Esophagus muscularis mucosa (tissue), 4 donors: Measurements from ENCODE around the gene DAB2IP. TPM values are rescaled to one million over a fixed set of nuclear protein-coding genes. Genes with fewer than 3 reads are reported as not detected.
A peak's percentile ranks its signal among the peaks of the same experiment; 100 is the strongest.

Experiments
- DNase-seq: peaks from one replicate; pipeline ENCODE4 v3.0.0-alpha.2; 2017; ENCODE audit errors: extremely low spot score
- H3K27ac ChIP-seq, 4 donors: fragments of 200-600 bp; sonication (generic); replicated peaks in 1 of 4; 1 replicate in 3 of 4; 2 replicates in 1 of 4; pipeline ENCODE4 v1.5.1; 2016 to 2019; ENCODE audit warnings: mild to moderate bottlenecking in 1 of 4
- H3K27me3 ChIP-seq, 4 donors: fragments of 200-600 bp; sonication (generic); one replicate each; pipeline versions ENCODE4 v1.5.1 to v1.6.0; 2016 to 2019
- H3K36me3 ChIP-seq, 4 donors: fragments of 200-600 bp; sonication (generic); one replicate each; pipeline ENCODE4 v1.5.1; 2016 to 2019
- H3K4me1 ChIP-seq, 4 donors: fragments of 200-600 bp; sonication (generic); one replicate each; pipeline ENCODE4 v1.5.1; 2016 to 2019
- H3K4me3 ChIP-seq, 4 donors: fragments of 200-600 bp; sonication (generic); 1 replicate in 2 of 4; 2 replicates in 2 of 4; pipeline ENCODE4 v1.5.1; 2016 to 2019; ENCODE audit warnings: mild to moderate bottlenecking in 4 of 4, moderate library complexity in 1 of 4
- H3K9me3 ChIP-seq, 4 donors: fragments of 200-600 bp; sonication (generic); 1 replicate in 3 of 4; 2 replicates in 1 of 4; pipeline ENCODE4 v1.5.1; 2016 to 2019
- CTCF ChIP-seq, 3 experiments: fragments of 200-600 bp in 2 of 3; fragments of 450-650 bp in 1 of 3; sonication (generic) in 2 of 3; IDR thresholded peaks; one replicate each; pipeline ENCODE4 v1.5.1; 2017 to 2019; ENCODE audit warnings: antibody characterized with exemption in 3 of 3, mild to moderate bottlenecking in 2 of 3, moderate library complexity in 1 of 3
- EP300 ChIP-seq: sonication (generic); formaldehyde crosslinking; IDR thresholded peaks from one replicate; pipeline ENCODE4 v1.6.1; 2017; ENCODE audit warnings: antibody characterized with exemption
- POLR2A ChIP-seq: fragments of 450-650 bp; IDR thresholded peaks from one replicate; pipeline ENCODE4 v1.6.1; 2017; ENCODE audit warnings: antibody characterized with exemption, moderate library complexity, mild to moderate bottlenecking, low read depth
- POLR2AphosphoS5 ChIP-seq, 2 donors: sonication (generic); formaldehyde crosslinking; IDR thresholded peaks; one replicate each; pipeline ENCODE4 v1.6.1; 2017; ENCODE audit warnings: antibody characterized with exemption in 2 of 2
- WGBS: methylation state at CpG from one replicate; pipeline ENCODE4 v1.1.5; 2018; 5-methylcytosine and 5-hydroxymethylcytosine counted together
- intact Hi-C: fragments of 100-400 bp; cut with DNase I; formaldehyde crosslinking; loops from one replicate; pipeline ENCODE4 v1.15.1; 2023
- total RNA-seq, 4 donors: library from RNA; depleted of rRNA; stranded (reverse); fragments of >200 nt; gene quantifications; one replicate each; pipeline versions ENCODE4 v1.1.0 to v1.2.1, GENCODE V29; 2016

DAB2IP gene
- total RNA-seq, 4 donors from 2014 or later, result 41.7 to 102 (median 62.4) TPM

- no peak overlapping the region for H3K4me3 ChIP-seq
- H3K9me3 ChIP-seq, result no peaks in the 10 kb centered on the region
- intact Hi-C loops, result loop anchor here (5.0 kb wide), 2 partner anchors 137 to 173 kb away; no protein-coding TSS in a partner anchor
- peaks cover 0 to 4% (median 0%) of the 10 kb centered on the region in 4 donors for H3K36me3 ChIP-seq
- no peaks in the 10 kb centered on the region for H3K27me3 ChIP-seq
- DNase-seq, result no peak
- no peak overlapping the region for H3K27ac ChIP-seq
- peaks cover 36 to 58% (median 50%) of the 10 kb centered on the region in 4 donors for H3K4me1 ChIP-seq
- TF ChIP-seq POLR2AphosphoS5 (IDR thresholded peaks at IDR 0.05) (no peak), POLR2A (no peak), CTCF (IDR thresholded peaks at IDR 0.05) (no peak), EP300 (no peak)
- WGBS, result 92% methylated on average over 9 of the region's 9 CpGs
These were observed 38.2 kb downstream of the DAB2IP start for GRCh38 chr9:121689461-121690157.

- intact Hi-C loops, result no loop called here
- Histone ChIP-seq H3K4me3 (no peak overlapping the region), H3K27me3 (no peaks in the 10 kb centered on the region), H3K27ac (peak overlapping the region in 3 of 4 donors; percentile 46 to 56 (median 52)), H3K4me1 (peaks cover 35 to 57% (median 49%) of the 10 kb centered on the region in 4 donors), H3K36me3 (peaks cover 0 to 4% (median 0%) of the 10 kb centered on the region in 4 donors), H3K9me3 (no peaks in the 10 kb centered on the region)
- DNase-seq, result no peak
- TF ChIP-seq EP300 (no peak), CTCF (IDR thresholded peaks at IDR 0.05) (no peak), POLR2A (no peak), POLR2AphosphoS5 (IDR thresholded peaks at IDR 0.05) (no peak)
- 89% methylated on average over 3 of the region's 8 CpGs for WGBS
These were observed 38.9 kb downstream of the DAB2IP start for GRCh38 chr9:121690316-121690715.

- Histone ChIP-seq H3K27me3 (no peaks in the 10 kb centered on the region), H3K9me3 (no peaks in the 10 kb centered on the region), H3K27ac (peak overlapping the region in 3 of 4 donors; percentile 46 to 56 (median 52)), H3K4me3 (no peak overlapping the region), H3K4me1 (peaks cover 35 to 57% (median 49%) of the 10 kb centered on the region in 4 donors), H3K36me3 (peaks cover 0 to 4% (median 0%) of the 10 kb centered on the region in 4 donors)
- WGBS, result 100% methylated on average over 1 of the region's 1 CpG
- no peak for DNase-seq
- TF ChIP-seq CTCF (IDR thresholded peaks at IDR 0.05) (no peak), POLR2A (no peak), EP300 (no peak), POLR2AphosphoS5 (IDR thresholded peaks at IDR 0.05) (no peak)
- intact Hi-C loops, result no loop called here
These were observed 39.3 kb downstream of the DAB2IP start for GRCh38 chr9:121690766-121691165.

- Histone ChIP-seq H3K4me1 (peaks cover 35 to 51% (median 45%) of the 10 kb centered on the region in 4 donors), H3K27ac (peak overlapping the region; percentile 33 to 56 (median 49))
- WGBS, result 56% methylated on average over 6 of the region's 6 CpGs
These were observed 40.5 kb downstream of the DAB2IP start for GRCh38 chr9:121691890-121692289.

More at GRCh38 chr9:121691890-121692289, 40.5 kb downstream of the DAB2IP start:
- no peak for TF ChIP-seq EP300
- no peak for TF ChIP-seq CTCF (IDR thresholded peaks at IDR 0.05)
- no peak for TF ChIP-seq POLR2A
- TF ChIP-seq POLR2AphosphoS5 (IDR thresholded peaks at IDR 0.05), result no peak
- H3K4me3 ChIP-seq, result no peak overlapping the region
- no peaks in the 10 kb centered on the region for H3K27me3 ChIP-seq
- no peaks in the 10 kb centered on the region for H3K9me3 ChIP-seq
- intact Hi-C loops, result no loop called here
- no peak for DNase-seq
- H3K36me3 ChIP-seq, result peaks cover 0 to 4% (median 0%) of the 10 kb centered on the region in 4 donors
